Measurements from ENCODE around the gene MMP12.
A peak's percentile ranks its signal among the peaks of the same experiment; 100 is the strongest.

MMP12 gene

GRCh38 chr11:102914238-102915043, 39.7 kb upstream of the MMP12 start:
- TF ChIP-seq YY1 (IDR thresholded peaks at IDR 0.05; ENCODE audit: low read depth) = no peak
- peak; percentile 54 for TF ChIP-seq RAD21 (IDR thresholded peaks at IDR 0.05; ENCODE audit: low read depth)

- no peak for TF ChIP-seq REST (IDR thresholded peaks at IDR 0.05; ENCODE audit: low read depth)
- TF ChIP-seq CEBPB (IDR thresholded peaks at IDR 0.05) = no peak
- no peak for TF ChIP-seq RAD21 (IDR thresholded peaks at IDR 0.05; ENCODE audit: low read depth)
- TF ChIP-seq FOXM1 (IDR thresholded peaks at IDR 0.05; ENCODE audit: borderline replicate concordance, low read depth) = no peak
- TF ChIP-seq MAX (IDR thresholded peaks at IDR 0.05) = no peak
- no peak for TF ChIP-seq TCF12 (IDR thresholded peaks at IDR 0.05; ENCODE audit: low read depth)
- no peak for TF ChIP-seq YY1 (IDR thresholded peaks at IDR 0.05; ENCODE audit: low read depth)
- TF ChIP-seq EGR1 (IDR thresholded peaks at IDR 0.05) = no peak
- no peak for TF ChIP-seq TAF1 (IDR thresholded peaks at IDR 0.05; ENCODE audit: low read depth)
- no peak for TF ChIP-seq TEAD4 (IDR thresholded peaks at IDR 0.05)
- TF ChIP-seq NFIC (IDR thresholded peaks at IDR 0.05) = no peak
- TF ChIP-seq ZBTB7A (IDR thresholded peaks at IDR 0.05; ENCODE audit: low read depth) = no peak
- TF ChIP-seq CREB1 (IDR thresholded peaks at IDR 0.05; ENCODE audit: low read depth) = no peak
- no peak for TF ChIP-seq USF1 (IDR thresholded peaks at IDR 0.05)
- TF ChIP-seq EP300 (IDR thresholded peaks at IDR 0.05; ENCODE audit: borderline replicate concordance) = no peak
Measured at GRCh38 chr11:102912482-102912830, 37.7 kb upstream of the MMP12 start.

- TF ChIP-seq TCF12 (IDR thresholded peaks at IDR 0.05; ENCODE audit: low read depth) (no peak; the same call in none of the 2 replicates), REST (IDR thresholded peaks at IDR 0.05; ENCODE audit: low read depth) (no peak), NFIC (IDR thresholded peaks at IDR 0.05) (no peak), TEAD4 (IDR thresholded peaks at IDR 0.05) (peak; percentile 66), MAX (IDR thresholded peaks at IDR 0.05) (no peak)
Measured at GRCh38 chr11:102911758-102912481, 37.1 kb upstream of the MMP12 start.

GRCh38 chr11:102900346-102900745, 25.6 kb upstream of the MMP12 start:
- TF ChIP-seq TCF12 (IDR thresholded peaks at IDR 0.05; ENCODE audit: low read depth) = no peak
- TF ChIP-seq EGR1 (IDR thresholded peaks at IDR 0.05) = no peak
- TF ChIP-seq YY1 (IDR thresholded peaks at IDR 0.05; ENCODE audit: low read depth) = no peak
- TF ChIP-seq EP300 (IDR thresholded peaks at IDR 0.05; ENCODE audit: borderline replicate concordance) = no peak
- no peak for TF ChIP-seq CREB1 (IDR thresholded peaks at IDR 0.05; ENCODE audit: low read depth)
- no peak for TF ChIP-seq ZBTB7A (IDR thresholded peaks at IDR 0.05; ENCODE audit: low read depth)
- no peak for TF ChIP-seq MAX (IDR thresholded peaks at IDR 0.05)
- TF ChIP-seq FOXM1 (IDR thresholded peaks at IDR 0.05; ENCODE audit: borderline replicate concordance, low read depth) = no peak
- TF ChIP-seq NFIC (IDR thresholded peaks at IDR 0.05) = no peak
- no peak for TF ChIP-seq REST (IDR thresholded peaks at IDR 0.05; ENCODE audit: low read depth)
